Sciatic nerve (tissue), 2 donors: ENCODE data around the gene GRK3. TPM values are rescaled to one million over a fixed set of nuclear protein-coding genes. Genes with fewer than 3 reads are reported as not detected.

ENCODE experiments used
- ATAC-seq: fragments of 200-7000 bp; cut with Tn5 transposase; one replicate; pipeline ENCODE4 v1.9.1; 2020; ENCODE audit warnings: mild to moderate bottlenecking, moderate library complexity
- DNase-seq: peaks from one replicate; pipeline ENCODE4 v3.0.0-alpha.2; 2020; ENCODE audit warnings: low spot score
- intact Hi-C: fragments of 100-400 bp; cut with DNase I; formaldehyde crosslinking; loops from one replicate; pipeline ENCODE4 v1.14.2; 2022
- total RNA-seq: library from RNA; stranded (reverse); fragmentation: NEBNext Ultra II Directional; extraction: Animal tissue kit (Norgen Biotek cat#: 25700); gene quantifications from one replicate; pipeline ENCODE4 v1.2.1, GENCODE V29; 2021
- donor health status: DM: no; HTN: no; CAD: no.
- donor health status: DM: no; HTN: no; CAD: no.

GRK3 gene
- total RNA-seq, 1 donor from 2014 or later, result 13.5 TPM

GRCh38 chr22:25739659-25740344, 175.3 kb downstream of the GRK3 start:
- no peak for ATAC-seq
- intact Hi-C loops, result no loop called here

GRCh38 chr22:25741692-25742626, 177.5 kb downstream of the GRK3 start, which contains the start of gene MYO18B:
Gene MYO18B, plus strand, starts transcription at chr22:25742188. Its CDS starts 18,905 bp downstream, at chr22:25761093.
- intact Hi-C loops, result no loop called here
- DNase-seq (no peak), ATAC-seq (peak; percentile 26)

More at GRCh38 chr22:25739659-25740344, 175.3 kb downstream of the GRK3 start:
- DNase-seq, result no peak

- ATAC-seq (no peak), DNase-seq (no peak)
- intact Hi-C loops, result no loop called here
These were observed 178.6 kb downstream of the GRK3 start for GRCh38 chr22:25742918-25743708.

- intact Hi-C loops, result no loop called here
- no peak for ATAC-seq
- DNase-seq, result no peak
These were observed 180.2 kb downstream of the GRK3 start for GRCh38 chr22:25744694-25745093.

GRCh38 chr22:25745341-25746011, 181.0 kb downstream of the GRK3 start:
- DNase-seq (no peak), ATAC-seq (no peak)
- intact Hi-C loops, result no loop called here

GRCh38 chr22:25746012-25746373, 181.5 kb downstream of the GRK3 start:
- ATAC-seq, result no peak
- intact Hi-C loops, result no loop called here

GRCh38 chr22:25747245-25747944, 182.9 kb downstream of the GRK3 start:
- intact Hi-C loops, result no loop called here

More at GRCh38 chr22:25746012-25746373, 181.5 kb downstream of the GRK3 start:
- DNase-seq, result no peak

GRCh38 chr22:25748140-25748539, 183.7 kb downstream of the GRK3 start:
- no peak for ATAC-seq
- DNase-seq, result no peak
- intact Hi-C loops, result no loop called here

More at GRCh38 chr22:25747245-25747944, 182.9 kb downstream of the GRK3 start:
- ATAC-seq, result no peak
- no peak for DNase-seq

- ATAC-seq, result no peak
- intact Hi-C loops, result no loop called here
- no peak for DNase-seq
These were observed 184.2 kb downstream of the GRK3 start for GRCh38 chr22:25748704-25749103.

- ATAC-seq, result no peak
- intact Hi-C loops, result no loop called here
- no peak for DNase-seq
These were observed 185.1 kb downstream of the GRK3 start for GRCh38 chr22:25749420-25750169.

GRCh38 chr22:25750569-25751173, 186.2 kb downstream of the GRK3 start:
- ATAC-seq, result no peak
- no peak for DNase-seq
- intact Hi-C loops, result no loop called here

- DNase-seq, result no peak
- ATAC-seq, result no peak
- intact Hi-C loops, result no loop called here
These were observed 186.7 kb downstream of the GRK3 start for GRCh38 chr22:25751174-25751581.

- intact Hi-C loops, result no loop called here
- DNase-seq (no peak), ATAC-seq (no peak)
These were observed 188.2 kb downstream of the GRK3 start for GRCh38 chr22:25752615-25753214.

- DNase-seq, result no peak
- intact Hi-C loops, result no loop called here
- ATAC-seq, result no peak
These were observed 188.8 kb downstream of the GRK3 start for GRCh38 chr22:25753252-25753651.

GRCh38 chr22:25754527-25755202, 190.2 kb downstream of the GRK3 start:
- DNase-seq (no peak), ATAC-seq (peak; percentile 20)
- intact Hi-C loops, result no loop called here

GRCh38 chr22:25757686-25758085, 193.2 kb downstream of the GRK3 start:
- no peak for ATAC-seq
- DNase-seq, result no peak
- intact Hi-C loops, result no loop called here
